ENCODE measurements around the gene C1QTNF12. TPM values are rescaled to one million over a fixed set of nuclear protein-coding genes. Genes with fewer than 3 reads are reported as not detected.

C1QTNF12 gene
- total RNA-seq, 4 donors from 2014 or later = 4.3 to 23.5 (median 7.1) TPM

GRCh38 chr1:1239614-1240347, 6.7 kb downstream of the C1QTNF12 start:
- no CpG with 5 or more reads among the region's 30 CpGs for WGBS
- DNase-seq (ENCODE audit: low spot score in 2 of 2) = no peak
- TF ChIP-seq EP300 (IDR thresholded peaks at IDR 0.05) (no peak), CTCF (IDR thresholded peaks at IDR 0.05) (no peak), POLR2AphosphoS5 (IDR thresholded peaks at IDR 0.05) (no peak), POLR2A (IDR thresholded peaks at IDR 0.05) (no peak)
- H3K4me1 ChIP-seq = peaks cover 42% of the 10 kb centered on the region
- peaks cover 8% of the 10 kb centered on the region for H3K27me3 ChIP-seq
- H3K4me3 ChIP-seq = no peak overlapping the region
- no peaks in the 10 kb centered on the region for H3K36me3 ChIP-seq
- H3K27ac ChIP-seq = no peak overlapping the region
- H3K9me3 ChIP-seq = no peaks in the 10 kb centered on the region

DNA sequence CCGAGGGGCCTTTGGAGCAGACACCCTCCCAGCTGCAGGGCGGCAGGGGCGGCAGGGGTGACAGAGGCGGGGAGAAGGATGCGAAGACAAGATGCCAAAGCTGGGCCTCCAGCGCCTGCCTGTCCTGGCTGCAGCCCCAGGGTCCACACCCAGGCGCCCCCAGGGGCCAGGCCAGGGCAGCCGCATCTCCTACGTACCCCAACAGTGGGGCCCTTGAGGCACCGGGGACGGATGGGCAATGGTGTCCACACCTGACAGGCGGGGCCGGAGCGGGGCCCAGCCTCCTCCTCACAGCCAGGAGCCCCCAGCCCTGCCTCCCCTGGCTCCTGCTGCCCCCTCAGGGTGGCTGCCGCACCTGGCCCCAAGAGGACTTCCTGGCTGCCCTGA, 7.3 kb downstream of the C1QTNF12 start:
- Histone ChIP-seq H3K9me3 (no peaks in the 10 kb centered on the region), H3K4me1 (peaks cover 42% of the 10 kb centered on the region), H3K4me3 (no peak overlapping the region), H3K36me3 (no peaks in the 10 kb centered on the region), H3K27me3 (peaks cover 8% of the 10 kb centered on the region), H3K27ac (no peak overlapping the region)
- no peak for DNase-seq (ENCODE audit: low spot score in 2 of 2)
- 38% methylated on average over 6 of the region's 15 CpGs for WGBS
- no peak for TF ChIP-seq EP300 (IDR thresholded peaks at IDR 0.05)
- no peak for TF ChIP-seq CTCF (IDR thresholded peaks at IDR 0.05)

DNA sequence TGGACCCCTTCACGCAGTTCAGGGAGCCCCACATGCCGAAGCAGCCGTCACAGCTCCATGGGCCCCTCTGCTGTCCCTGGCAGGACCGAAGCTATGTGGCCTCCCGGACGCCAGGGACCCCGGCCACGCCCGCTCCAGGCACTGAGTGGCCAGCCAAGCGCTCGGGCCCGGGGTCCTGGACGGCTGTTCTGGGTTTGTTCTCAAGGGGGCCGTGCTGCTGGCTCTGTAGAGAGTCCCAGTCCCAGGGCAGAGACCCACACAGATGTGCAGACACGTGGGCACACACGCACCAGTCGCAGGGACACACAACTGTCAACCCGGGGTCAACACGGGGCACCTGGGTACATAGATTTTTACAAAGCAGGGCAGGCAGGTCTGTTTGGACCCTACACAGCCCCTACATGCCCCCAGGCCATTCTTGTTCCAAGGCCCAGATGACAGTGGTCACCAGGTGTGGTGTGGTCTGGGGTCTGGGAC, 7.8 kb downstream of the C1QTNF12 start:
- TF ChIP-seq POLR2AphosphoS5 (IDR thresholded peaks at IDR 0.05) = no peak
- TF ChIP-seq POLR2A (IDR thresholded peaks at IDR 0.05) = no peak
- no peak for TF ChIP-seq CTCF (IDR thresholded peaks at IDR 0.05)
- TF ChIP-seq EP300 (IDR thresholded peaks at IDR 0.05) = no peak
- Histone ChIP-seq H3K9me3 (no peaks in the 10 kb centered on the region), H3K4me3 (no peak overlapping the region), H3K27ac (no peak overlapping the region), H3K4me1 (peaks cover 42% of the 10 kb centered on the region), H3K27me3 (peaks cover 8% of the 10 kb centered on the region), H3K36me3 (no peaks in the 10 kb centered on the region)
- no CpG with 5 or more reads among the region's 19 CpGs for WGBS
- DNase-seq (ENCODE audit: low spot score in 2 of 2) = no peak

GRCh38 chr1:1237874-1238701, 8.4 kb downstream of the C1QTNF12 start:
- Histone ChIP-seq H3K4me3 (no peak overlapping the region), H3K36me3 (no peaks in the 10 kb centered on the region), H3K9me3 (no peaks in the 10 kb centered on the region), H3K4me1 (peaks cover 47% of the 10 kb centered on the region), H3K27ac (no peak overlapping the region), H3K27me3 (peaks cover 8% of the 10 kb centered on the region)
- no CpG with 5 or more reads among the region's 48 CpGs for WGBS
- DNase-seq (ENCODE audit: low spot score in 2 of 2) = no peak
- TF ChIP-seq POLR2A (IDR thresholded peaks at IDR 0.05) (no peak), POLR2AphosphoS5 (IDR thresholded peaks at IDR 0.05) (no peak), EP300 (IDR thresholded peaks at IDR 0.05) (no peak), CTCF (IDR thresholded peaks at IDR 0.05) (no peak)

Measured in suprapubic skin (tissue), 4 donors.